VCaP (cell line): Measurements from ENCODE around the gene CDC45.

Experiments
- H3K27ac ChIP-seq: fragments of 450-650 bp; 2 replicates; pipeline ENCODE4 v1.5.1; 2017
- CTCF ChIP-seq: fragments of 450-650 bp; conservative IDR thresholded peaks from 2 replicates; pipeline ENCODE4 v1.5.1; 2017; ENCODE audit warnings: mild to moderate bottlenecking, moderate library complexity

Gene CDC45

GRCh38 chr22:19565382-19566278 lies 85.9 kb downstream of the CDC45 start:
- no peak for TF ChIP-seq CTCF
- peak overlapping the region; percentile 65 for H3K27ac ChIP-seq

GRCh38 chr22:19566279-19567156 lies 86.8 kb downstream of the CDC45 start:
- TF ChIP-seq CTCF, result no peak
- H3K27ac ChIP-seq, result peak overlapping the region; percentile 65

- no peak for TF ChIP-seq CTCF
- H3K27ac ChIP-seq, result peak overlapping the region; percentile 65
Observed at GRCh38 chr22:19567157-19568009, 87.7 kb downstream of the CDC45 start.

GRCh38 chr22:19568337-19569275 lies 88.9 kb downstream of the CDC45 start:
- TF ChIP-seq CTCF, result no peak

GRCh38 chr22:19569276-19569640 lies 89.5 kb downstream of the CDC45 start:
- no peak overlapping the region for H3K27ac ChIP-seq
- no peak for TF ChIP-seq CTCF

More at GRCh38 chr22:19568337-19569275, 88.9 kb downstream of the CDC45 start:
- no peak overlapping the region for H3K27ac ChIP-seq

GRCh38 chr22:19569976-19570375 lies 90.3 kb downstream of the CDC45 start:
- TF ChIP-seq CTCF, result no peak
- H3K27ac ChIP-seq, result no peak overlapping the region
